Keratinocyte (primary cell): ENCODE measurements around the gene USF3. TPM values are rescaled to one million over a fixed set of nuclear protein-coding genes. Genes with fewer than 3 reads are reported as not detected.

Experiments used
- DNase-seq: peaks from one replicate; pipeline ENCODE4 v3.0.0-alpha.2; 2011; ENCODE audit warnings: low read depth, missing footprints, low spot score
- FAIRE-seq: peaks from 2 replicates; lab custom pipeline; 2011; peaks lifted over from hg19 to GRCh38; lab: Jason Lieb, UNC
- H2AFZ ChIP-seq: 2 replicates; pipeline ENCODE4 v1.6.0; 2012; ENCODE audit warnings: low read length, control low read depth, inconsistent platforms; ENCODE audit not compliant: control insufficient read depth
- H3K27ac ChIP-seq: 2 replicates; pipeline ENCODE4 v1.5.1; 2011; ENCODE audit warnings: low read length; ENCODE audit not compliant: control insufficient read depth, insufficient read depth
- H3K27me3 ChIP-seq: 3 replicates; pipeline ENCODE4 v1.6.0; 2011; ENCODE audit warnings: low read length; ENCODE audit not compliant: control insufficient read depth, insufficient read depth; ENCODE audit errors: extremely low read depth
- H3K36me3 ChIP-seq, 2 experiments: 2 replicates in 1 of 2; 3 replicates in 1 of 2; pipeline ENCODE4 v1.5.1; 2011; ENCODE audit warnings: low read length in 2 of 2, mild to moderate bottlenecking in 1 of 2; ENCODE audit not compliant: control insufficient read depth in 2 of 2, insufficient read depth in 2 of 2; ENCODE audit errors: extremely low read depth in 1 of 2
- H3K4me1 ChIP-seq: 3 replicates; pipeline ENCODE4 v1.5.1; 2011; ENCODE audit warnings: low read length; ENCODE audit not compliant: control insufficient read depth, insufficient read depth; ENCODE audit errors: extremely low read depth
- H3K4me2 ChIP-seq: 3 replicates; pipeline ENCODE4 v1.6.0; 2011; ENCODE audit warnings: low read depth, low read length; ENCODE audit not compliant: control insufficient read depth, insufficient read depth; ENCODE audit errors: extremely low read depth
- H3K4me3 ChIP-seq, 3 experiments: fragments of 200-600 bp in 1 of 3; sonication (generic) in 1 of 3; 2 replicates in 2 of 3; 3 replicates in 1 of 3; pipeline ENCODE4 v1.5.1; 2011 to 2016; ENCODE audit warnings: low read length in 3 of 3, mild to moderate bottlenecking in 3 of 3, control low read depth in 2 of 3, inconsistent platforms in 1 of 3, low read depth in 1 of 3, mixed read lengths in 1 of 3, mixed run types in 1 of 3, moderate library complexity in 1 of 3; ENCODE audit not compliant: control insufficient read depth in 2 of 3, insufficient read depth in 2 of 3; ENCODE audit errors: extremely low read depth in 1 of 3
- H3K79me2 ChIP-seq: 2 replicates; pipeline ENCODE4 v1.6.0; 2012; ENCODE audit warnings: low read length; ENCODE audit not compliant: control insufficient read depth, insufficient read depth
- H3K9ac ChIP-seq: 3 replicates; pipeline ENCODE4 v1.6.0; 2011; ENCODE audit warnings: low read length; ENCODE audit not compliant: control insufficient read depth, insufficient read depth; ENCODE audit errors: extremely low read depth
- H3K9me1 ChIP-seq: 3 replicates; pipeline ENCODE4 v1.6.0; 2011; ENCODE audit warnings: low read length; ENCODE audit not compliant: control insufficient read depth, insufficient read depth; ENCODE audit errors: extremely low read depth
- H3K9me3 ChIP-seq: 2 replicates; pipeline ENCODE4 v1.5.1; 2012; ENCODE audit warnings: low read depth, low read length; ENCODE audit not compliant: control insufficient read depth
- H4K20me1 ChIP-seq: 3 replicates; pipeline ENCODE4 v1.6.0; 2011; ENCODE audit warnings: low read length; ENCODE audit not compliant: control insufficient read depth, insufficient read depth; ENCODE audit errors: extremely low read depth
- EZH2 ChIP-seq: IDR thresholded peaks from one replicate; pipeline ENCODE4 v1.6.1; 2012; ENCODE audit warnings: inconsistent platforms, mild to moderate bottlenecking, low read length, moderate library complexity
- dilution Hi-C: fragments of 300-500 bp; cut with MboI; formaldehyde crosslinking; loops from one replicate; pipeline ENCODE4 v1.7.0; 2020; ENCODE audit warnings: low sequenced_read_pairs; ENCODE audit not compliant: extremely low pct_ligation_motif_present
- polyA plus RNA-seq, 5 experiments: library from polyadenylated mRNA; depleted of rRNA in 3 of 5; stranded (reverse) in 3 of 5; stranded (forward) in 1 of 5; unstranded in 1 of 5; fragments of >200 nt; gene quantifications; 1 replicate in 1 of 5; 2 replicates in 3 of 5; 3 replicates in 1 of 5; pipeline versions ENCODE4 v1.2.1 to v1.2.3, GENCODE V29; 2011 to 2012; ENCODE audit warnings: missing spikeins in 2 of 5, low read depth in 1 of 5, low replicate concordance in 1 of 5
- TF ChIP-seq, protein P1 (sequence below), 3 experiments: IDR thresholded peaks in 1 of 3; conservative IDR thresholded peaks in 1 of 3; optimal IDR thresholded peaks in 1 of 3; 2 replicates in 2 of 3; 3 replicates in 1 of 3; pipeline versions ENCODE3 to v1.5.1; 2011; ENCODE audit warnings: low read length in 3 of 3, mild to moderate bottlenecking in 3 of 3, moderate library complexity in 2 of 3, control low read depth in 1 of 3, inconsistent platforms in 1 of 3; ENCODE audit not compliant: insufficient read depth in 2 of 3; ENCODE audit errors: extremely low read depth in 1 of 3

Gene USF3
- polyA plus RNA-seq, 1 donor (not counting 4 experiments of a cell fraction or from before 2014, with no cell fraction given) = 8.8 TPM

DNA sequence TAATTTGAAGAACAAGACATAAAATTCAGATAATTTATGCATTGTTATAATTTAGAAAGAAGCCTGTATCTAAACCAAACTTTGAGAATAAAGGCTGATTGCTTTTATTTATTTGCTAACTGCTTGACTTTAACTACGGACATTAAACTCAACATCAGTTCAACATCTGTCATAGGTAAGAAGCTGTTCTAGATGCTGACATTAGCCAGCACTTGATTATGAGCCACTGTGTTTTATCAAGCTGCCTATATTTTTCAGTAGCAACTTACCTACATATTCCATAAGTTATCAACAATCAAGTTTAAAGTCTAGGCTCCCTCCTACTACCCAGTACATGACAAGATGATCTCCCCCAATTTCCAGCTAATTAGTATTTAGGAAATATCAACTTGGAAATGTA is 42.1 kb downstream of the USF3 start:
- Histone ChIP-seq H3K79me2 (no peaks in the 10 kb centered on the region), H3K4me3 (no peak overlapping the region), H4K20me1 (no peaks in the 10 kb centered on the region), H2AFZ (no peak overlapping the region), H3K36me3 (peaks cover 0 to 5% of the 10 kb centered on the region in 2 experiments), H3K4me1 (no peaks in the 10 kb centered on the region), H3K9ac (no peak overlapping the region), H3K27ac (no peak overlapping the region), H3K4me2 (no peak overlapping the region), H3K27me3 (no peaks in the 10 kb centered on the region), H3K9me1 (no peaks in the 10 kb centered on the region), H3K9me3 (no peaks in the 10 kb centered on the region)
- dilution Hi-C loops = no loop called here
- TF ChIP-seq, protein P1, sequence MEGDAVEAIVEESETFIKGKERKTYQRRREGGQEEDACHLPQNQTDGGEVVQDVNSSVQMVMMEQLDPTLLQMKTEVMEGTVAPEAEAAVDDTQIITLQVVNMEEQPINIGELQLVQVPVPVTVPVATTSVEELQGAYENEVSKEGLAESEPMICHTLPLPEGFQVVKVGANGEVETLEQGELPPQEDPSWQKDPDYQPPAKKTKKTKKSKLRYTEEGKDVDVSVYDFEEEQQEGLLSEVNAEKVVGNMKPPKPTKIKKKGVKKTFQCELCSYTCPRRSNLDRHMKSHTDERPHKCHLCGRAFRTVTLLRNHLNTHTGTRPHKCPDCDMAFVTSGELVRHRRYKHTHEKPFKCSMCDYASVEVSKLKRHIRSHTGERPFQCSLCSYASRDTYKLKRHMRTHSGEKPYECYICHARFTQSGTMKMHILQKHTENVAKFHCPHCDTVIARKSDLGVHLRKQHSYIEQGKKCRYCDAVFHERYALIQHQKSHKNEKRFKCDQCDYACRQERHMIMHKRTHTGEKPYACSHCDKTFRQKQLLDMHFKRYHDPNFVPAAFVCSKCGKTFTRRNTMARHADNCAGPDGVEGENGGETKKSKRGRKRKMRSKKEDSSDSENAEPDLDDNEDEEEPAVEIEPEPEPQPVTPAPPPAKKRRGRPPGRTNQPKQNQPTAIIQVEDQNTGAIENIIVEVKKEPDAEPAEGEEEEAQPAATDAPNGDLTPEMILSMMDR (optimal IDR thresholded peaks at IDR 0.05 in 1 of 3, IDR thresholded peaks at IDR 0.05 in 1 of 3, conservative IDR thresholded peaks at IDR 0.05 in 1 of 3; ENCODE audit: extremely low read depth in 1 of 3, insufficient read depth in 2 of 3, low read length in 3 of 3) = no peak
- TF ChIP-seq EZH2 = no peak
- no peak for DNase-seq
- no peak for FAIRE-seq

- TF ChIP-seq, protein P1 (optimal IDR thresholded peaks at IDR 0.05 in 1 of 3, IDR thresholded peaks at IDR 0.05 in 1 of 3, conservative IDR thresholded peaks at IDR 0.05 in 1 of 3; ENCODE audit: extremely low read depth in 1 of 3, insufficient read depth in 2 of 3, low read length in 3 of 3) = no peak
- no peak for TF ChIP-seq EZH2
- no peaks in the 10 kb centered on the region for H3K4me1 ChIP-seq
Observed at GRCh38 chr3:113649174-113649845, 47.1 kb downstream of the USF3 start.

More at GRCh38 chr3:113649174-113649845, 47.1 kb downstream of the USF3 start:
- no peaks in the 10 kb centered on the region for H3K79me2 ChIP-seq
- no peak overlapping the region for H3K9ac ChIP-seq
- DNase-seq = no peak
- dilution Hi-C loops = no loop called here
- H3K27ac ChIP-seq = no peak overlapping the region
- H4K20me1 ChIP-seq = no peaks in the 10 kb centered on the region
- H2AFZ ChIP-seq = no peak overlapping the region
- no peak overlapping the region for H3K4me3 ChIP-seq
- H3K4me2 ChIP-seq = no peak overlapping the region
- H3K9me1 ChIP-seq = no peaks in the 10 kb centered on the region
- no peaks in the 10 kb centered on the region for H3K36me3 ChIP-seq
- FAIRE-seq = no peak
- no peaks in the 10 kb centered on the region for H3K27me3 ChIP-seq
- H3K9me3 ChIP-seq = peaks cover 2% of the 10 kb centered on the region
